Kidney (tissue), 14 donors: ENCODE data around the gene RHEBL1. TPM values are rescaled to one million over a fixed set of nuclear protein-coding genes. Genes with fewer than 3 reads are reported as not detected.

Source experiments
- DNase-seq, 5 donors: peaks; one replicate each; pipeline ENCODE4 v3.0.0-alpha.2; 2013 to 2020
- FAIRE-seq: peaks from 2 replicates; lab custom pipeline; 2012; peaks lifted over from hg19 to GRCh38; lab: Jason Lieb, UNC
- H3K27ac ChIP-seq, 2 donors: one replicate each; pipeline ENCODE4 v1.7.0; 2013; ENCODE audit warnings: low read depth in 2 of 2, low read length in 2 of 2, inconsistent platforms in 1 of 2
- H3K27me3 ChIP-seq: one replicate; pipeline ENCODE4 v1.7.1; 2013; ENCODE audit warnings: low read length, inconsistent platforms; ENCODE audit not compliant: control insufficient read depth, insufficient read depth
- H3K36me3 ChIP-seq, 3 donors: one replicate each; pipeline versions ENCODE4 v1.7.0 to v1.7.1; 2013; ENCODE audit warnings: low read length in 3 of 3, control low read depth in 1 of 3, inconsistent platforms in 1 of 3; ENCODE audit not compliant: insufficient read depth in 3 of 3, control insufficient read depth in 2 of 3
- H3K4me1 ChIP-seq, 3 donors: one replicate each; pipeline versions ENCODE4 v1.7.0 to v1.7.1; 2013; ENCODE audit warnings: low read length in 3 of 3, inconsistent platforms in 1 of 3, low read depth in 1 of 3; ENCODE audit not compliant: control insufficient read depth in 2 of 3, insufficient read depth in 2 of 3
- H3K4me3 ChIP-seq, 3 donors: one replicate each; pipeline versions ENCODE4 v1.7.0 to v1.8.1; 2013; ENCODE audit warnings: low read length in 3 of 3, control low read depth in 1 of 3, inconsistent platforms in 1 of 3
- H3K9ac ChIP-seq, 3 donors: one replicate each; pipeline versions ENCODE4 v1.7.0 to v1.7.1; 2013; ENCODE audit warnings: low read length in 3 of 3, control low read depth in 1 of 3, inconsistent platforms in 1 of 3
- H3K9me3 ChIP-seq, 3 donors: one replicate each; pipeline versions ENCODE4 v1.7.0 to v1.7.1; 2013; ENCODE audit warnings: low read length in 3 of 3, control low read depth in 1 of 3, inconsistent platforms in 1 of 3; ENCODE audit not compliant: control insufficient read depth in 2 of 3, insufficient read depth in 1 of 3
- CTCF ChIP-seq: IDR thresholded peaks from 3 replicates; pipeline ENCODE4 v1.5.1; 2012; ENCODE audit warnings: mild to moderate bottlenecking, moderate library complexity, borderline replicate concordance; ENCODE audit not compliant: insufficient read depth; ENCODE audit errors: extremely low read depth
- intact Hi-C: fragments of 100-400 bp; cut with DNase I; formaldehyde crosslinking; loops from one replicate; pipeline ENCODE4 v1.11.1; 2022
- polyA plus RNA-seq: library from polyadenylated mRNA; stranded (reverse); fragments of 350-450 nt; fragmentation: Illumina TruSeq; extraction: RNeasy Lipid Tissue Mini Kit (QIAGEN cat#74804); gene quantifications from one replicate; pipeline ENCODE4 v1.2.3, GENCODE V29; 2014; ENCODE audit warnings: low read depth, low replicate concordance; ENCODE audit not compliant: insufficient read depth
- total RNA-seq: library from RNA; stranded (reverse); fragmentation: NEBNext Ultra II Directional; extraction: Animal tissue kit (Norgen Biotek cat#: 25700); gene quantifications from one replicate; pipeline ENCODE4 v1.2.1, GENCODE V29; 2021
- donor health status: control.
- donor health status: control.
- donor health status: control.
- donor health status: control.
- donor health status: control.
- donor health status: DM: yes; HTN: yes; CAD: no.
- donor health status: Normal renal cell carcinoma (clear cell type).

The RHEBL1 gene
- total and polyA plus RNA-seq, 2 donors from 2014 or later: 0.52 to 0.69 TPM

GRCh38 chr12:49109641-49110463 lies 40.1 kb upstream of the RHEBL1 start:
- intact Hi-C loops: no loop called here
- no peak for TF ChIP-seq CTCF
- Histone ChIP-seq H3K9ac (peak overlapping the region; percentile 69 to 99 (median 98)), H3K27me3 (no peaks in the 10 kb centered on the region), H3K4me1 (peaks cover 3 to 14% (median 10%) of the 10 kb centered on the region in 3 donors), H3K9me3 (no peaks in the 10 kb centered on the region), H3K27ac (peak overlapping the region; percentile 98 to 99), H3K36me3 (peaks cover 0 to 20% (median 7%) of the 10 kb centered on the region in 3 donors), H3K4me3 (peak overlapping the region; percentile 78 to 95 (median 79))
- FAIRE-seq: no peak
- peak in 4 of 5 donors; percentile 55 to 77 (median 72) for DNase-seq

- DNase-seq (peak in 3 of 5 donors; percentile 50 to 68 (median 52)), FAIRE-seq (no peak)
- no peak for TF ChIP-seq CTCF
- Histone ChIP-seq H3K4me3 (peak overlapping the region; percentile 5 to 95 (median 78)), H3K27me3 (no peaks in the 10 kb centered on the region), H3K4me1 (peaks cover 3 to 19% (median 10%) of the 10 kb centered on the region in 3 donors), H3K9me3 (no peaks in the 10 kb centered on the region), H3K36me3 (peaks cover 0 to 26% (median 9%) of the 10 kb centered on the region in 3 donors), H3K9ac (peak overlapping the region in 2 of 3 donors; percentile 4 to 99), H3K27ac (peak overlapping the region; percentile 98 to 99)
- intact Hi-C loops: no loop called here
These were observed 39.2 kb upstream of the RHEBL1 start for GRCh38 chr12:49108958-49109404.

GRCh38 chr12:49105504-49106084 lies 35.8 kb upstream of the RHEBL1 start:
- no peak for DNase-seq
- H3K27ac ChIP-seq: no peak overlapping the region
- no peak for FAIRE-seq
- intact Hi-C loops: no loop called here
- H3K9ac ChIP-seq: no peak overlapping the region
- H3K9me3 ChIP-seq: no peaks in the 10 kb centered on the region
- H3K4me1 ChIP-seq: peaks cover 3 to 19% (median 10%) of the 10 kb centered on the region in 3 donors
- no peak overlapping the region for H3K4me3 ChIP-seq
- TF ChIP-seq CTCF: no peak
- no peaks in the 10 kb centered on the region for H3K27me3 ChIP-seq
- peaks cover 3 to 57% (median 38%) of the 10 kb centered on the region in 3 donors for H3K36me3 ChIP-seq
